WTC11 (cell line): Measurements from ENCODE around the gene IL12RB1. TPM values are rescaled to one million over a fixed set of nuclear protein-coding genes. Genes with fewer than 3 reads are reported as not detected.

Experiments used
- ARID4B ChIP-seq: sonication (generic); formaldehyde crosslinking; IDR thresholded peaks from 2 replicates; pipeline ENCODE4 v1.8.0; 2023; ENCODE audit warnings: missing genetic modification reagents, mild to moderate bottlenecking, borderline replicate concordance
- EMX1 ChIP-seq: fragments of 250-450 bp; sonication (Bioruptor Pico); IDR thresholded peaks from 2 replicates; pipeline ENCODE4 v1.8.0; 2021; ENCODE audit warnings: mild to moderate bottlenecking
- FOXP1 ChIP-seq: sonication (generic); formaldehyde crosslinking; IDR thresholded peaks from 2 replicates; pipeline ENCODE4 v1.8.0; 2022; ENCODE audit warnings: missing genetic modification reagents, mild to moderate bottlenecking, moderate library complexity, borderline replicate concordance
- IRF2 ChIP-seq: sonication (generic); formaldehyde crosslinking; IDR thresholded peaks from 2 replicates; pipeline ENCODE4 v1.8.0; 2022; ENCODE audit warnings: low read depth, missing genetic modification reagents, borderline replicate concordance
- JAZF1 ChIP-seq: fragments of 250-450 bp; sonication (Bioruptor Pico); IDR thresholded peaks from 2 replicates; pipeline ENCODE4 v1.9.0; 2021; ENCODE audit warnings: moderate library complexity, mild to moderate bottlenecking, inconsistent platforms
- KAT7 ChIP-seq: sonication (generic); formaldehyde crosslinking; IDR thresholded peaks from 2 replicates; pipeline ENCODE4 v1.8.1; 2023; ENCODE audit warnings: missing genetic modification reagents, mild to moderate bottlenecking, borderline replicate concordance
- MLX ChIP-seq: sonication (generic); formaldehyde crosslinking; IDR thresholded peaks from 2 replicates; pipeline ENCODE4 v1.8.1; 2023; ENCODE audit warnings: mild to moderate bottlenecking, missing genetic modification reagents, moderate library complexity
- NFE2L1 ChIP-seq: sonication (generic); formaldehyde crosslinking; IDR thresholded peaks from 2 replicates; pipeline ENCODE4 v1.8.1; 2023; ENCODE audit warnings: missing genetic modification reagents
- TEAD1 ChIP-seq: sonication (generic); formaldehyde crosslinking; IDR thresholded peaks from 2 replicates; pipeline ENCODE4 v1.8.0; 2022; ENCODE audit warnings: mild to moderate bottlenecking, missing genetic modification reagents
- TEAD4 ChIP-seq: sonication (generic); formaldehyde crosslinking; IDR thresholded peaks from 2 replicates; pipeline ENCODE4 v1.8.0; 2022; ENCODE audit warnings: mild to moderate bottlenecking, missing genetic modification reagents
- ZNF219 ChIP-seq: sonication (generic); formaldehyde crosslinking; IDR thresholded peaks from 2 replicates; pipeline ENCODE4 v1.8.0; 2023; ENCODE audit warnings: missing genetic modification reagents, mild to moderate bottlenecking, borderline replicate concordance
- ZNF263 ChIP-seq: sonication (generic); formaldehyde crosslinking; IDR thresholded peaks from 2 replicates; pipeline ENCODE4 v1.8.1; 2022; ENCODE audit warnings: low read depth, mild to moderate bottlenecking, moderate library complexity, missing genetic modification reagents
- ZNF317 ChIP-seq: sonication (generic); formaldehyde crosslinking; IDR thresholded peaks from 2 replicates; pipeline ENCODE4 v1.8.1; 2023; ENCODE audit warnings: low read depth, mild to moderate bottlenecking, moderate library complexity, missing genetic modification reagents, borderline replicate concordance
- ZNF671 ChIP-seq: fragments of 250-450 bp; sonication (Bioruptor Pico); IDR thresholded peaks from 2 replicates; pipeline ENCODE4 v1.8.0; 2021; ENCODE audit warnings: mild to moderate bottlenecking
- total RNA-seq: library from RNA; stranded (reverse); gene quantifications from 3 replicates; pipeline ENCODE4 v1.2.3, GENCODE V29; 2021
- TF ChIP-seq, protein P1 (sequence below): sonication (generic); formaldehyde crosslinking; IDR thresholded peaks from 2 replicates; pipeline ENCODE4 v1.8.0; 2022; ENCODE audit warnings: mild to moderate bottlenecking, missing genetic modification reagents
- TF ChIP-seq, protein P2 (sequence below): fragments of 200-600 bp; IDR thresholded peaks from 2 replicates; pipeline ENCODE4 v1.8.0; 2022; ENCODE audit warnings: antibody characterized with exemption
- TF ChIP-seq, protein P3 (sequence below): fragments of 250-450 bp; sonication (Bioruptor Pico); IDR thresholded peaks from 2 replicates; pipeline ENCODE4 v1.9.0; 2021; ENCODE audit warnings: moderate library complexity, mild to moderate bottlenecking, inconsistent platforms, borderline replicate concordance
- TF ChIP-seq, protein P4 (sequence below): fragments of 250-450 bp; sonication (Bioruptor Pico); IDR thresholded peaks from 2 replicates; pipeline ENCODE4 v1.9.0; 2021; ENCODE audit warnings: mild to moderate bottlenecking
- TF ChIP-seq, protein P5 (sequence below): sonication (generic); formaldehyde crosslinking; conservative IDR thresholded peaks from 2 replicates; pipeline ENCODE4 v1.8.1; 2022; ENCODE audit warnings: mild to moderate bottlenecking, missing genetic modification reagents

Gene IL12RB1
- total RNA-seq, 1 experiment from 2014 or later = not detected

- TF ChIP-seq, protein P1, sequence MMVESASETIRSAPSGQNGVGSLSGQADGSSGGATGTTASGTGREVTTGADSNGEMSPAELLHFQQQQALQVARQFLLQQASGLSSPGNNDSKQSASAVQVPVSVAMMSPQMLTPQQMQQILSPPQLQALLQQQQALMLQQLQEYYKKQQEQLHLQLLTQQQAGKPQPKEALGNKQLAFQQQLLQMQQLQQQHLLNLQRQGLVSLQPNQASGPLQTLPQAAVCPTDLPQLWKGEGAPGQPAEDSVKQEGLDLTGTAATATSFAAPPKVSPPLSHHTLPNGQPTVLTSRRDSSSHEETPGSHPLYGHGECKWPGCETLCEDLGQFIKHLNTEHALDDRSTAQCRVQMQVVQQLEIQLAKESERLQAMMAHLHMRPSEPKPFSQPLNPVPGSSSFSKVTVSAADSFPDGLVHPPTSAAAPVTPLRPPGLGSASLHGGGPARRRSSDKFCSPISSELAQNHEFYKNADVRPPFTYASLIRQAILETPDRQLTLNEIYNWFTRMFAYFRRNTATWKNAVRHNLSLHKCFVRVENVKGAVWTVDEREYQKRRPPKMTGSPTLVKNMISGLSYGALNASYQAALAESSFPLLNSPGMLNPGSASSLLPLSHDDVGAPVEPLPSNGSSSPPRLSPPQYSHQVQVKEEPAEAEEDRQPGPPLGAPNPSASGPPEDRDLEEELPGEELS (CRISPR knock-in tag) = peak; percentile 76; the same call in 1 of the 2 replicates
- TF ChIP-seq FOXP1 (CRISPR knock-in tag) (peak; percentile 36; the same call in 1 of the 2 replicates), TEAD1 (CRISPR knock-in tag) (no peak), EMX1 (CRISPR knock-in tag) (no peak), ZNF263 (no peak), NFE2L1 (CRISPR knock-in tag) (no peak), MLX (CRISPR knock-in tag) (no peak), IRF2 (no peak), ZNF219 (CRISPR knock-in tag) (no peak), ZNF671 (CRISPR knock-in tag) (no peak), KAT7 (no peak), JAZF1 (CRISPR knock-in tag) (no peak), TEAD4 (no peak), ZNF317 (no peak), ARID4B (no peak)
- TF ChIP-seq, protein P2, sequence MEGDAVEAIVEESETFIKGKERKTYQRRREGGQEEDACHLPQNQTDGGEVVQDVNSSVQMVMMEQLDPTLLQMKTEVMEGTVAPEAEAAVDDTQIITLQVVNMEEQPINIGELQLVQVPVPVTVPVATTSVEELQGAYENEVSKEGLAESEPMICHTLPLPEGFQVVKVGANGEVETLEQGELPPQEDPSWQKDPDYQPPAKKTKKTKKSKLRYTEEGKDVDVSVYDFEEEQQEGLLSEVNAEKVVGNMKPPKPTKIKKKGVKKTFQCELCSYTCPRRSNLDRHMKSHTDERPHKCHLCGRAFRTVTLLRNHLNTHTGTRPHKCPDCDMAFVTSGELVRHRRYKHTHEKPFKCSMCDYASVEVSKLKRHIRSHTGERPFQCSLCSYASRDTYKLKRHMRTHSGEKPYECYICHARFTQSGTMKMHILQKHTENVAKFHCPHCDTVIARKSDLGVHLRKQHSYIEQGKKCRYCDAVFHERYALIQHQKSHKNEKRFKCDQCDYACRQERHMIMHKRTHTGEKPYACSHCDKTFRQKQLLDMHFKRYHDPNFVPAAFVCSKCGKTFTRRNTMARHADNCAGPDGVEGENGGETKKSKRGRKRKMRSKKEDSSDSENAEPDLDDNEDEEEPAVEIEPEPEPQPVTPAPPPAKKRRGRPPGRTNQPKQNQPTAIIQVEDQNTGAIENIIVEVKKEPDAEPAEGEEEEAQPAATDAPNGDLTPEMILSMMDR = no peak
- TF ChIP-seq, protein P3, sequence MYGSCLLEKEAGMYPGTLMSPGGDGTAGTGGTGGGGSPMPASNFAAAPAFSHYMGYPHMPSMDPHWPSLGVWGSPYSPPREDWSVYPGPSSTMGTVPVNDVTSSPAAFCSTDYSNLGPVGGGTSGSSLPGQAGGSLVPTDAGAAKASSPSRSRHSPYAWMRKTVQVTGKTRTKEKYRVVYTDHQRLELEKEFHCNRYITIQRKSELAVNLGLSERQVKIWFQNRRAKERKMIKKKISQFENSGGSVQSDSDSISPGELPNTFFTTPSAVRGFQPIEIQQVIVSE (CRISPR knock-in tag) = no peak
- TF ChIP-seq, protein P4, sequence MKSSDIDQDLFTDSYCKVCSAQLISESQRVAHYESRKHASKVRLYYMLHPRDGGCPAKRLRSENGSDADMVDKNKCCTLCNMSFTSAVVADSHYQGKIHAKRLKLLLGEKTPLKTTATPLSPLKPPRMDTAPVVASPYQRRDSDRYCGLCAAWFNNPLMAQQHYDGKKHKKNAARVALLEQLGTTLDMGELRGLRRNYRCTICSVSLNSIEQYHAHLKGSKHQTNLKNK (CRISPR knock-in tag) = no peak
- TF ChIP-seq, protein P5, sequence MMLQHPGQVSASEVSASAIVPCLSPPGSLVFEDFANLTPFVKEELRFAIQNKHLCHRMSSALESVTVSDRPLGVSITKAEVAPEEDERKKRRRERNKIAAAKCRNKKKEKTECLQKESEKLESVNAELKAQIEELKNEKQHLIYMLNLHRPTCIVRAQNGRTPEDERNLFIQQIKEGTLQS (CRISPR knock-in tag) = no peak
- TF ChIP-seq, all 79 proteins: peak for 10
Measured at GRCh38 chr19:18109733-18110608, 23.2 kb upstream of the IL12RB1 start (continued).
